Activated T-cell treated with anti-CD3 and anti-CD28 coated beads, Interleukin-2, amount 50 U/mL, for 24 hours (primary cell): ENCODE measurements around the gene OLIG3.

Experiments used
- DNase-seq: peaks from one replicate; pipeline ENCODE4 v3.0.0-alpha.2; 2020
- H3K27ac Mint-ChIP-seq: 2 replicates; pipeline ENCODE4 v1.8.0; 2020; ENCODE audit warnings: mild to moderate bottlenecking, mixed read lengths
- H3K27me3 Mint-ChIP-seq: 2 replicates; pipeline ENCODE4 v1.8.0; 2020; ENCODE audit warnings: mixed read lengths
- H3K36me3 Mint-ChIP-seq: 2 replicates; pipeline ENCODE4 v1.8.0; 2020; ENCODE audit warnings: low read depth, mixed read lengths
- H3K4me1 Mint-ChIP-seq: 2 replicates; pipeline ENCODE4 v1.8.0; 2020; ENCODE audit warnings: low read depth, mixed read lengths
- H3K4me3 Mint-ChIP-seq: 2 replicates; pipeline ENCODE4 v1.8.0; 2020; ENCODE audit warnings: mild to moderate bottlenecking, moderate library complexity, mixed read lengths
- H3K9me3 Mint-ChIP-seq: 2 replicates; pipeline ENCODE4 v1.8.0; 2020; ENCODE audit warnings: mixed read lengths

OLIG3 gene

DNA sequence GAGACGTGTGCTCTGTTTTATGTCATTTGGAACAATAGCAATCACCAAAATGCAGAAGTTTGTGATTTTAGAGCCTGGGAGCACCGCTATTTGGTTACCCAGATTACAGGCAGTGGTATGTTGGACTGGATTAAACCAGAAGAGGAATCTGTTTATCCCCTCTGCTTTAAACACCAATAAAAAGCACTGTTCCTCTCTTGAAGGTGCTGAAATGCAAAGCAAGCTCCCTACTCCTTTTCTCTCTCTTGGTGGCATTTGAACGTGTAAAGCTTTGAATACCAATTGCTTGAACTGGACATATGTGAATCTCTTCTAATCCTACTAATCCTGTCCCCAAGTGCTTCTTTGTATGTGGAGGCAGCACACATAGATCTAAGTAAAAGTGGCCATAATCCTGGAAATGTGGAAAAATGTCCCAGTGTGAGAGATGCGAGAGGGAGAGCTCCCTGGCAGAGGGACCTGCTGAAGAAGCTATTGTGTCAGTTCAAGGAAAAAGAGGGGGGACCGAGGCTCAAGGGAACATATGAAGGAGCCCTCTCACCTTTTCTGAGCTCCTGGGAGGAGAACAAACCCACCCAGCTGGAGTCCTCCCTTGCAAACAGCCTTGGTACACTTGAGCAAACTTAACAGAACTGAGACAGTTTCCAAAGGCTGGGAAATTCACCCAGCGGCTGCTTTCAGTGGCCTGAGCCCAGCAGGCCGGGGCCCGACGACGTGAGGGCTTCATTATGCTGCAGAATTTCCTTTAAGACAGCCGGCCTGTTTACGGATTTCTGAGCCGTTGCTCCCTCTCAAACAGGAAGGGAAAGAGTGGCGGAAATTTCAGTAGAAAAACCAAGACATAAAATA, 18.8 kb upstream of the OLIG3 start:
- Mint-ChIP-seq H3K9me3 (peaks cover 6% of the 10 kb centered on the region), H3K4me3 (no peak overlapping the region), H3K27ac (no peak overlapping the region), H3K36me3 (no peaks in the 10 kb centered on the region), H3K27me3 (peaks cover 76% of the 10 kb centered on the region), H3K4me1 (no peaks in the 10 kb centered on the region)
- no peak for DNase-seq

GRCh38 chr6:137510923-137511322, 16.7 kb upstream of the OLIG3 start:
- no peaks in the 10 kb centered on the region for H3K4me1 Mint-ChIP-seq
- no peaks in the 10 kb centered on the region for H3K36me3 Mint-ChIP-seq
- no peak overlapping the region for H3K4me3 Mint-ChIP-seq
- no peak overlapping the region for H3K27ac Mint-ChIP-seq
- peaks cover 6% of the 10 kb centered on the region for H3K9me3 Mint-ChIP-seq
- no peak for DNase-seq
- H3K27me3 Mint-ChIP-seq: peaks cover 74% of the 10 kb centered on the region

- Mint-ChIP-seq H3K9me3 (no peaks in the 10 kb centered on the region), H3K27ac (no peak overlapping the region), H3K4me3 (no peak overlapping the region), H3K27me3 (peaks cover 84% of the 10 kb centered on the region), H3K36me3 (no peaks in the 10 kb centered on the region), H3K4me1 (peaks cover 40% of the 10 kb centered on the region)
- no peak for DNase-seq
Observed at GRCh38 chr6:137498481-137499190, 4.4 kb upstream of the OLIG3 start.

- Mint-ChIP-seq H3K27me3 (peaks cover 87% of the 10 kb centered on the region), H3K4me3 (peak overlapping the region; percentile 69), H3K27ac (no peak overlapping the region), H3K36me3 (no peaks in the 10 kb centered on the region), H3K9me3 (no peaks in the 10 kb centered on the region), H3K4me1 (peaks cover 46% of the 10 kb centered on the region)
- DNase-seq: peak; percentile 62
Observed at GRCh38 chr6:137497721-137498463, 3.7 kb upstream of the OLIG3 start.

DNA sequence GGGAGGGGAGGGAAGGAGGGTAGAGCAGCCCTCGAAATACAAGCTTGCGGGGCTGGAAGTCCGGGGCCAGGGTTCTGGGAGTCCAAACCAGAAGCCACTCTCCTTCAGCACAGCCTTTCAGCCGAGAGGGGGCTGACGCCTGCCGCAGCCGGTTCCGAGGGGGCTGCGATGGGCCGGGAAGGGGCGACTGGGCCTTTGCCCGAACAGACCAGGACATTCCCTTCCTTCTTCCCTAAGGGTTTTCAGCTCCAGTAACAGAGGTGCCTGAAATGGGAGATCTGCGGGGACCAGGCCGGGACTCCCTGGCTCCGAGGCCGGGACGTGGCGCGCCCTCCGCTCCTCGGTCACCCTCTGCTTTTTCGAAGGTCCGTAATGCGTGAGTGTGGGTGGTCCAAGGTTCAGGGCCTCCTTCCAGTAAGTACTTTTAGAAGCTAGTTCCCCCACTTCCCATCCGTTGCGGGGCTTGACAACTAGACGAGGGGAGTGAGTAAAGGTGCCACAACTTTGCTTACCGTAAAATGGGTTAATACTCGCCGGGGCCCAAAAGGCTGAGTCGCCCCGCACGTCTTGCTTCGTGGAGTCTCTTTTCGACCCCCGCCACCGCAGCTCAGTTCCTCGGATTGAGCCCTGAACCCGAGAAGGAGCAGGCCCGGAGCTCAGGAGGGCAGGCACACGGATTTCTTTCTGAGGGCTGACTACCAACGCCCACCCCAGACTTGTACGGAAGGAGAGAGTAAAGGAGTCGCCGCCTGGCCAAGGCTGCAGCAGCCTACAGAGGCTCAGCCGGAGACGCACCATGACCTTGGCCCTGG, 2.9 kb upstream of the OLIG3 start:
- peaks cover 89% of the 10 kb centered on the region for H3K27me3 Mint-ChIP-seq
- H3K4me3 Mint-ChIP-seq: peak overlapping the region; percentile 69
- H3K4me1 Mint-ChIP-seq: peaks cover 54% of the 10 kb centered on the region
- H3K27ac Mint-ChIP-seq: peak overlapping the region; percentile 40
- no peaks in the 10 kb centered on the region for H3K9me3 Mint-ChIP-seq
- peak; percentile 44 for DNase-seq
- no peaks in the 10 kb centered on the region for H3K36me3 Mint-ChIP-seq

DNA sequence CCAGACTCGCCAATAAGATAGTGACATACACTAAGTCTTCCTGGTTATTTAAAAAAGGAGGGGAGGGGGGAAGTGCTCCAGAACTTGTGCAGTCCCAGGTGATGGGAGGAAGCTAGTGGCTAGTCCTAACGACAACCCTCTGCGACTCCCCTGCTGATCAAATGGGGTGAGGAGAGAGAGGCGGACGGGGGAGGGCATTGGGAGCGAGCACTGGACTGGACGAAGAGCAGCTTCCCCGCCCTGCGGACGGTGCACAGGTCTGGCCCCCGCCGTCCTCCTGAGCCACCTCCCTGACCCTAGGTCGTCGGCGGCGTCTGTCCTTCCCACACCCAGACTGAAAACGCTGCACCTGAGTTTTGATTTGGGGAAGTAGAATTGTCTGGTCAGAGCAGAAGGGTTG, 2.2 kb upstream of the OLIG3 start:
- peaks cover 60% of the 10 kb centered on the region for H3K4me1 Mint-ChIP-seq
- no peaks in the 10 kb centered on the region for H3K9me3 Mint-ChIP-seq
- H3K4me3 Mint-ChIP-seq: peak overlapping the region; percentile 12
- no peaks in the 10 kb centered on the region for H3K36me3 Mint-ChIP-seq
- peak; percentile 37 for DNase-seq
- no peak overlapping the region for H3K27ac Mint-ChIP-seq
- H3K27me3 Mint-ChIP-seq: peaks cover 89% of the 10 kb centered on the region

GRCh38 chr6:137495703-137496336, 1.6 kb upstream of the OLIG3 start:
- peak; percentile 46 for DNase-seq
- H3K36me3 Mint-ChIP-seq: no peaks in the 10 kb centered on the region
- peaks cover 62% of the 10 kb centered on the region for H3K4me1 Mint-ChIP-seq

DNA sequence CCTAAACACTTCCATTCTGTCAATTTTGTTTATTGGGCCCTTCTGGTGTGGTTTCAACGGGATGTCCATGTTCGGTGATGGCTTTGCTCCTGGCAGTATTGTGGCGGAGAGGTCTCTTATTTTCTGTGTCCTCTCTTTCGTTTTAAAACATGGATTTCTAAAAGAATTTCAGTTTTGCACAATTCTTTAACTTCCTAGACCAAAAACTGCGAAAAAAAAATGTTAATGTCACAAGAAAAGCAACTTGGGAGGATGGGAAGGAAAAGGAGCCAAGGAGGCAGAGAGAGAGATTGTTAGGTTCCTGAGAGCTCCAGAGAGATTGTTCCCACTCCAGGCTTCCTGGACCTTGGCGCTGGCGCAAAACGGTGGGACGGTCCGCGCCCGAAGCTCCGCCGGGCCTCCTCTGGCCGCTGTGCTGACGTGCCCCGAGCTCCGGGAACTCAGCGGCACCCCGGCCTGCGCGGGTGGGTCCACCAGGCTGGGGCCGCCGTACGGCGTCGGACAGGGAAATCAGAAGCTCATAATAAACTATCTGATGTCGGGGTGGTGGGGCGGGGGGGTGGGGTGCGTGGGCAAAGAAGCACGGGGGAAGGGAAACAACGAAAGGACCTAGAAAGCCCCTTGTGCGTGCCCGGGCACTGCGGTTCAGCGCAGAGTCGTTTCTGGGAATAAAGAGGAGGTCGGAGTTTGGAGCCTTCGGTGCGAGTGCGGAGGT, 951 bp upstream of the OLIG3 start:
- no peak for DNase-seq
- Mint-ChIP-seq H3K36me3 (no peaks in the 10 kb centered on the region), H3K4me3 (peak overlapping the region; percentile 61), H3K27ac (peak overlapping the region; percentile 71), H3K9me3 (no peaks in the 10 kb centered on the region), H3K27me3 (peaks cover 95% of the 10 kb centered on the region), H3K4me1 (peaks cover 65% of the 10 kb centered on the region)

More at GRCh38 chr6:137495703-137496336, 1.6 kb upstream of the OLIG3 start:
- Mint-ChIP-seq H3K4me3 (peak overlapping the region; percentile 20), H3K27ac (no peak overlapping the region), H3K9me3 (no peaks in the 10 kb centered on the region), H3K27me3 (peaks cover 89% of the 10 kb centered on the region)

DNA sequence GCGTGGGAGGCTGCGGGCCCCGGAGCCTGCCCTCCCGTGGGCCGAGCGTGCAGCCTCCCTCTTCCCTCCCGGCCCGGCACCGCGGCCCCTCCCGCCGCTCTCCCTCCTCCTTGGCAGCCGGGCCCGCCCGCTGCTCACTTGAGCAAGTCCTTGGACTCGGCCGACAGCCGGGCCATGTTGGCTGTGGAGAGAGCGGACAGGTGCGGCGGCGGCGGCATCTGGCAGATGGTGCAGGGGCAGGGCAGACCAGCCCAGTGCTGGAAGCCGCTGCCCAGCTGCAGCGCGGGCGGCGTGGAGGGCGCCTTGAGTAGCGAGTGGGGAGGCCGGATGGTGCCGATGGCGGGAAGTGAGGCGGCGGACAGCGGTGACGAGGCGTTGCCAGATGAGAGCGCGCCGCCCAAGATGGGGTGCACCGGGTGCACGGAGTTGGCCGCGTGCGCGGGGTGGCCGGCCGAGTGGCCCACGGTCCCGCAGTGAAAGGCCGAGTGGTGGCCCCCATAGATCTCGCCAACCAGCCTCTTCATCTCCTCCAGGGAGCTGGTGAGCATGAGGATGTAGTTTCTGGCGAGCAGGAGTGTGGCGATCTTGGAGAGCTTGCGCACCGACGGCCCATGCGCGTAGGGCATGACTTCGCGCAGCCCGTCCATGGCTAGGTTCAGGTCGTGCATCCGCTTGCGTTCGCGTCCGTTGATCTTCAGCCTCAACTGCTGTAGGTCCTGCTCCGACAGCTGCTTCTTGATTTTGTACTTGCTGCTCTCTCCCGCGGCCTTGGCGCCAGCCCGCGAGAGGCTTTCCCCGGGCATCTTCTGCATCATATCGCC, 766 bp downstream of the OLIG3 start:
- no peaks in the 10 kb centered on the region for H3K36me3 Mint-ChIP-seq
- H3K9me3 Mint-ChIP-seq: no peaks in the 10 kb centered on the region
- peak overlapping the region; percentile 61 for H3K4me3 Mint-ChIP-seq
- H3K27me3 Mint-ChIP-seq: peaks cover 98% of the 10 kb centered on the region
- DNase-seq: peak; percentile 54
- H3K4me1 Mint-ChIP-seq: peaks cover 80% of the 10 kb centered on the region
- H3K27ac Mint-ChIP-seq: peak overlapping the region; percentile 50

DNA sequence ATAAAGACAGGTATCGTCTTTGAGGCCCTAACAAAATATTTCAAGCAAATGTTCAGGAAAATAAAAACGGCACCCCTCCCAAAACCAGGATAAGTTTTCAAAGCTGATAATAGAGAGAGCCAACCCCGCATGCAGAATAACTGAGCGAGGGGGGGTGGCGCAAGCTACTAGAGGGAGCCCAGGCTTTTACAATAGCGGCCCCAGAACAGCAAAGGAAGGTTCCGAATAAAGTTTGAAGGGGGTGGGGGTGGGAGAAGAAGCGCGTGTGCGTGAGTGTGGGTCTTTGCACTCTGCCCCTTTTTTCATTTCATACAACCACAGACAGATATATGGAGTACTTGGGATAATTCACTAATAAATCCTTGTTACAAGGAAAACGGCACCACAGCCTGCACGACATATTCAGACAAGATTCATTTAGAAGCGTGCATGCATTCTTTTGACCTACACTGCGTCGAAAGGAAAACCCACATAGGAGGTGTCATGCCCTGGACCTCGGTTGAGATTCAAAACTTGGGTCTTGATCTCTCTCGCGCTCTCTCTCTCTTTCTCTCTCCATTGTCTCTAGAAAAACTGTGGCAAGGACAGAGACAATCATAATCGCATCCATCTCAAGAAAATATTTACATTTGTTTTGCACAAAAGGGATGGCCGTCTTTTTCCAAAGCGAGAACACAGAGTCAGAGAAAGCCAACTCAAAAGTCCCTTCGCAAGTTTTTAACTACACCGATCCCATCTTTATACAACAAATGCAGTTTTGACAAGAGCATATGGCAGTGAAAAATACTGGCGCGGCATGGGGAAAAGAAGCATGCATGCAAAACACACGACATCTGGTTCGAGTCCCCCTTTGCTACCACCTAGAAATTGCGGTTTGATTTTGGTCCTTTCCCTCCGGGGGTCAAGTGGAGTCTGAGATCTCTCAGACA, 1.6 kb downstream of the OLIG3 start:
- DNase-seq: no peak
- Mint-ChIP-seq H3K9me3 (no peaks in the 10 kb centered on the region), H3K4me3 (peak overlapping the region; percentile 27), H3K27me3 (peaks cover 98% of the 10 kb centered on the region), H3K27ac (peak overlapping the region; percentile 47), H3K4me1 (peaks cover 81% of the 10 kb centered on the region), H3K36me3 (no peaks in the 10 kb centered on the region)

GRCh38 chr6:137491478-137491877, 2.7 kb downstream of the OLIG3 start:
- no peaks in the 10 kb centered on the region for H3K9me3 Mint-ChIP-seq
- H3K4me1 Mint-ChIP-seq: peaks cover 78% of the 10 kb centered on the region
- H3K36me3 Mint-ChIP-seq: no peaks in the 10 kb centered on the region
- no peak for DNase-seq
- no peak overlapping the region for H3K27ac Mint-ChIP-seq
- H3K27me3 Mint-ChIP-seq: peaks cover 98% of the 10 kb centered on the region
- H3K4me3 Mint-ChIP-seq: no peak overlapping the region

GRCh38 chr6:137490961-137491360, 3.2 kb downstream of the OLIG3 start:
- no peaks in the 10 kb centered on the region for H3K9me3 Mint-ChIP-seq
- no peak for DNase-seq
- H3K27me3 Mint-ChIP-seq: peaks cover 98% of the 10 kb centered on the region
- H3K27ac Mint-ChIP-seq: no peak overlapping the region
- no peaks in the 10 kb centered on the region for H3K36me3 Mint-ChIP-seq
- H3K4me1 Mint-ChIP-seq: peaks cover 72% of the 10 kb centered on the region
- H3K4me3 Mint-ChIP-seq: no peak overlapping the region
